Cardiac muscle cell (in vitro differentiated cells and primary cell): ENCODE data around the gene OR2A5. TPM values are rescaled to one million over a fixed set of nuclear protein-coding genes. Genes with fewer than 3 reads are reported as not detected.

Source experiments
- DNase-seq, 2 donors: peaks; one replicate each; pipeline versions ENCODE4 v3.0.0 to v3.0.0-alpha.2; 2010 to 2017; ENCODE audit warnings: low read depth in 1 of 2, low spot score in 1 of 2
- H3K27ac ChIP-seq: fragments of 200-600 bp; sonication (generic); 2 replicates; pipeline ENCODE4 v1.5.1; 2016
- H3K27me3 ChIP-seq: fragments of 200-600 bp; sonication (generic); 2 replicates; pipeline ENCODE4 v1.6.0; 2016; ENCODE audit warnings: control low read depth
- H3K36me3 ChIP-seq: fragments of 200-600 bp; sonication (generic); 2 replicates; pipeline ENCODE4 v1.5.1; 2016; ENCODE audit warnings: control low read depth
- H3K4me1 ChIP-seq: fragments of 200-600 bp; sonication (generic); 2 replicates; pipeline ENCODE4 v1.8.1; 2017; ENCODE audit warnings: low read depth, mild to moderate bottlenecking, mixed run types
- H3K4me3 ChIP-seq: fragments of 200-600 bp; sonication (generic); 2 replicates; pipeline ENCODE4 v1.5.1; 2016; ENCODE audit warnings: mild to moderate bottlenecking
- H3K9me3 ChIP-seq: fragments of 200-600 bp; sonication (generic); 2 replicates; pipeline ENCODE4 v1.5.1; 2017; ENCODE audit warnings: low read depth, mild to moderate bottlenecking, control low read depth
- CTCF ChIP-seq: IDR thresholded peaks from 2 replicates; pipeline ENCODE4 v1.5.1; 2012; ENCODE audit warnings: low read depth, mild to moderate bottlenecking, low read length
- polyA plus RNA-seq: library from polyadenylated mRNA; unstranded; fragments of >200 nt; fragmentation: Nextera tagmentation; extraction: Ambion mirVana; gene quantifications from 2 replicates; pipeline ENCODE4 v1.2.1, GENCODE V29; 2016
- total RNA-seq: library from RNA; depleted of rRNA; stranded (reverse); fragments of >200 nt; gene quantifications from 2 replicates; pipeline ENCODE4 v1.2.3, GENCODE V29; 2016

Gene OR2A5
- total and polyA plus RNA-seq, 2 experiments from 2014 or later: not detected

DNA sequence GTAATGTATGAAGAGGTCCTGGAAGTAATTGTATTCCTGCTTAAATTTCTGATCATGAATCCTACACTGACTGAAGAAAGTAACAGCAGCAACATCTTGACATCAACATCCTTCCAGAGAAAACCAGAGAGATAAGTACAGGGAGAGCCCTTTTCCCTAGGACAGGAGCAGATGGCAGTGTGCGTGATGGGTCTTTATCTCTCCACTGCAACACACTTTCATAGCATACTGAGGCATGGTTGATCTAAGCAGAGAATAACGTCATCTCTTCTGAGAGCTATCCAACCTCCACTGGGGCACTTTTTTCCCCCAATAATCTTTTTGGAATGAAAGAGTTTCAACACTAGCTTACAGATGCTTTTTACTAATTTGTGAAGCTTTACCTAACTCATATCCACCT lies 21.2 kb downstream of the OR2A5 start:
- Histone ChIP-seq H3K4me3 (no peak overlapping the region), H3K4me1 (no peaks in the 10 kb centered on the region), H3K27me3 (no peaks in the 10 kb centered on the region), H3K27ac (no peak overlapping the region), H3K9me3 (no peaks in the 10 kb centered on the region), H3K36me3 (no peaks in the 10 kb centered on the region)
- no peak for TF ChIP-seq CTCF
- DNase-seq: no peak

- TF ChIP-seq CTCF: no peak
- H3K27me3 ChIP-seq: no peaks in the 10 kb centered on the region
- no peaks in the 10 kb centered on the region for H3K9me3 ChIP-seq
- DNase-seq: no peak
- no peak overlapping the region for H3K27ac ChIP-seq
- no peaks in the 10 kb centered on the region for H3K36me3 ChIP-seq
- H3K4me3 ChIP-seq: no peak overlapping the region
- no peaks in the 10 kb centered on the region for H3K4me1 ChIP-seq
Measured at GRCh38 chr7:144074374-144074773, 25.6 kb downstream of the OR2A5 start.

DNA sequence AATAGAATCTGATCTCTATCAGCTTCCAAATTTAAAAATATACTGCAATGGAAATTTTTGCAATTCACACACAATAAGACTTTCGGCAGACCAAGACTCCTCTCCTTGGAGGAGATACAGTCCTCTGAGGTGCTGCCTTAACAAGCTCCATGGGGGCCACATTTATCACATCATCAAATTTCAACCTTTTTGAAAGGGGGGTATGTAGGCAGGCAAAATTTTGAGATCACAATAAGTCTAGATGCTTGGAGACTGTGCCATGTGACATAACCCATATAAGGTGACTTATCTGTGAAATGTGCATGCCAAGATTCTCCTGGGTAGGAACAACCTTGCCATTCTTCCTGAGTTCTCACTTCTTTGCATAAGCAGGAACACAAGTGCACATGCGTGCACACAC lies 37.2 kb downstream of the OR2A5 start, which contains the start of gene OR2A12:
TSS of gene OR2A12 (plus strand) at position 301 of the 400 bp plus-strand sequence. CDS start 8,830 bp downstream, outside the sequence.
- Histone ChIP-seq H3K4me3 (no peak within 1 kb of the TSS), H3K36me3 (no peaks in the 10 kb centered on the region), H3K9me3 (no peaks in the 10 kb centered on the region), H3K27me3 (no peaks in the 10 kb centered on the region), H3K4me1 (no peaks in the 10 kb centered on the region), H3K27ac (no peak within 1 kb of the TSS)
- TF ChIP-seq CTCF: no peak
- no peak for DNase-seq

- no peaks in the 10 kb centered on the region for H3K9me3 ChIP-seq
Measured at GRCh38 chr7:144086730-144087129, 38.0 kb downstream of the OR2A5 start.

DNA sequence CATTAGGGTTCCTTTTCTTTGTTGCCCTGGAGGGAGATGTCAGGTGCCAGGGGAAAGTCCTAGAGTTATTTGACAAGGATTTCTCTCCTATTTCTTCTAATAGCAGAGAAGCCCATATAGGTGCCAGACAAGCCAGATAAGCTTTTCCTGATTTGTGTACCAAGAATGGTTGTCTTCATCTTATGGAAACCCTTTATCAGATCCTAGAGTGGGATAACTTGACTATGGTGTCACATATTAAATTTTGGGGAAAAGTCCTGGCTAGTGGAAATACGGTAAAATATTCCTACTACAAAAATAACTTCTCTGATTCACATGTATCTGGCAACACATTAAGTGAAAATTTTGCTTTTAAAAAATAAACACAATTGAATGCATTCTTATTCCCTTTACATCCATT lies 38.5 kb downstream of the OR2A5 start:
- Histone ChIP-seq H3K4me1 (no peaks in the 10 kb centered on the region), H3K9me3 (no peaks in the 10 kb centered on the region), H3K36me3 (no peaks in the 10 kb centered on the region), H3K27me3 (no peaks in the 10 kb centered on the region), H3K4me3 (no peak overlapping the region), H3K27ac (no peak overlapping the region)
- no peak for TF ChIP-seq CTCF
- no peak for DNase-seq

More at GRCh38 chr7:144086730-144087129, 38.0 kb downstream of the OR2A5 start:
- Histone ChIP-seq H3K27ac (no peak overlapping the region), H3K4me3 (no peak overlapping the region), H3K4me1 (no peaks in the 10 kb centered on the region), H3K36me3 (no peaks in the 10 kb centered on the region), H3K27me3 (no peaks in the 10 kb centered on the region)
- TF ChIP-seq CTCF: no peak
- no peak for DNase-seq

DNA sequence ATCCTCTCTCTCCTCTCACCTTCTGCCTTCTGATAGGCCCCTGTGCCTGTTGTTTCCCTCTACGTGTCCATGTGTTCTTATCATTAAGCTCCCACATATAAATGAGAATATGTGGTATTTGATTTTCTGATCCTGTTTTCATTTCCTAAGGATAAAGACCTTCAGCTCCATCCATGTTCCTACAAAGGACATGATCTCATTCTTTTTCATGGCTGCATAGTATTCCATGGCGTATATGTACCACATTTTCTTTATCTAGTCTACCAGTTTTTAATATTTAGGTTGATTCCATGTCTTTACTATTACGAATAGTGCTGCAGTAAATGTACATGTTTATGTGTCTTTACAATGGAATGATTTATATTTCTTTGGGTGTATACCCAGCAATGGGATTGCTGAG lies 41.9 kb downstream of the OR2A5 start:
- Histone ChIP-seq H3K4me1 (no peaks in the 10 kb centered on the region), H3K36me3 (no peaks in the 10 kb centered on the region), H3K27ac (no peak overlapping the region), H3K27me3 (no peaks in the 10 kb centered on the region), H3K9me3 (no peaks in the 10 kb centered on the region), H3K4me3 (no peak overlapping the region)
- TF ChIP-seq CTCF: no peak
- DNase-seq: no peak
